GM10266 (cell line): ENCODE measurements around the gene KRTAP5-9.
A peak's percentile ranks its signal among the peaks of the same experiment; 100 is the strongest.
"Not testable (repeated sequence)": the region's sequence is repeated elsewhere in the genome, so short reads cannot be mapped to it uniquely, and the experiment has no call there.

ENCODE experiments used
- DNase-seq: peaks from one replicate; pipeline ENCODE4 v3.0.0; 2012; ENCODE audit errors: extremely low spot score
- TF ChIP-seq, protein P1 (sequence below): IDR thresholded peaks from 2 replicates; pipeline ENCODE4 v1.5.1; 2012; ENCODE audit warnings: mild to moderate bottlenecking, low read depth; ENCODE audit not compliant: control insufficient read depth, insufficient read depth; ENCODE audit errors: missing control alignments

KRTAP5-9 gene

DNA sequence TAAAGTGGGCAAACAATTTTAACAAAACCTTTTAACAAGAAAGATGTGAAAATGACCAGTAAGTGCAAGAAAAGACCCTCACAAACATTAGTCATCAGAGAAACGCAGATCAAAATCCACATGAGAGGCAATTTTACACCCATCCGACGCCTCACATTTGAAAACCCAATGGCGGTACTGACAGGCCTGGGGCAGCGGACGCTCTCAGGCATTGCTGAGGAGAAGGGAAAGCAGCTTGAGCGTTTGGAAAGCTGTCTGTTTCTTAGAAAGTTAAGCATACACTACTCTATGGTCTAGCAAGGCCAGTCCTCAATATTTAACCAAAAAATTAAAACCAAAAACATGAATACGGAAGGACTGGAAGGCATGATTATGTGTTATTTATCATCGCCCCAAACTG, 12.4 kb upstream of the KRTAP5-9 start:
- DNase-seq: no peak
- TF ChIP-seq, protein P1, sequence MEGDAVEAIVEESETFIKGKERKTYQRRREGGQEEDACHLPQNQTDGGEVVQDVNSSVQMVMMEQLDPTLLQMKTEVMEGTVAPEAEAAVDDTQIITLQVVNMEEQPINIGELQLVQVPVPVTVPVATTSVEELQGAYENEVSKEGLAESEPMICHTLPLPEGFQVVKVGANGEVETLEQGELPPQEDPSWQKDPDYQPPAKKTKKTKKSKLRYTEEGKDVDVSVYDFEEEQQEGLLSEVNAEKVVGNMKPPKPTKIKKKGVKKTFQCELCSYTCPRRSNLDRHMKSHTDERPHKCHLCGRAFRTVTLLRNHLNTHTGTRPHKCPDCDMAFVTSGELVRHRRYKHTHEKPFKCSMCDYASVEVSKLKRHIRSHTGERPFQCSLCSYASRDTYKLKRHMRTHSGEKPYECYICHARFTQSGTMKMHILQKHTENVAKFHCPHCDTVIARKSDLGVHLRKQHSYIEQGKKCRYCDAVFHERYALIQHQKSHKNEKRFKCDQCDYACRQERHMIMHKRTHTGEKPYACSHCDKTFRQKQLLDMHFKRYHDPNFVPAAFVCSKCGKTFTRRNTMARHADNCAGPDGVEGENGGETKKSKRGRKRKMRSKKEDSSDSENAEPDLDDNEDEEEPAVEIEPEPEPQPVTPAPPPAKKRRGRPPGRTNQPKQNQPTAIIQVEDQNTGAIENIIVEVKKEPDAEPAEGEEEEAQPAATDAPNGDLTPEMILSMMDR: no peak

DNA sequence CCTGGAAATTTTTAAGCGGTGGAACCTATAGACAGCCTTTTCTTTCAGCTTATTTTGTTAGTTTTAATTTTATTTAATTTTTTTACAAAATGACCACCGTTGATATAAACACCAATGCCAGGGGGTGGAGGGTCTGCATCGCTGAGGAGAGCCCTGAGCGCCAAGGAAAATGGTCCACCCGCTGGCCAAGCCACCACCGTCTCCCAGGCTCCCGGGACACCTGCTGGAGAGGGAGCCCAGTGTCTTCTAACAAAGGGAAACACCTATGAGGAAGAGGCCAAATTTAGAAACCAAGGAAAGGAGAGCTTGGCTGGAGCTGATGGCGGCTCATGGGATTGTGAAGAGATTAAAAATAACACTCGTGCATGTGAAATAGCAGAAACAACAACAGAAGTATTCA, 10.7 kb upstream of the KRTAP5-9 start:
- DNase-seq: no peak
- TF ChIP-seq, protein P1: no peak

DNA sequence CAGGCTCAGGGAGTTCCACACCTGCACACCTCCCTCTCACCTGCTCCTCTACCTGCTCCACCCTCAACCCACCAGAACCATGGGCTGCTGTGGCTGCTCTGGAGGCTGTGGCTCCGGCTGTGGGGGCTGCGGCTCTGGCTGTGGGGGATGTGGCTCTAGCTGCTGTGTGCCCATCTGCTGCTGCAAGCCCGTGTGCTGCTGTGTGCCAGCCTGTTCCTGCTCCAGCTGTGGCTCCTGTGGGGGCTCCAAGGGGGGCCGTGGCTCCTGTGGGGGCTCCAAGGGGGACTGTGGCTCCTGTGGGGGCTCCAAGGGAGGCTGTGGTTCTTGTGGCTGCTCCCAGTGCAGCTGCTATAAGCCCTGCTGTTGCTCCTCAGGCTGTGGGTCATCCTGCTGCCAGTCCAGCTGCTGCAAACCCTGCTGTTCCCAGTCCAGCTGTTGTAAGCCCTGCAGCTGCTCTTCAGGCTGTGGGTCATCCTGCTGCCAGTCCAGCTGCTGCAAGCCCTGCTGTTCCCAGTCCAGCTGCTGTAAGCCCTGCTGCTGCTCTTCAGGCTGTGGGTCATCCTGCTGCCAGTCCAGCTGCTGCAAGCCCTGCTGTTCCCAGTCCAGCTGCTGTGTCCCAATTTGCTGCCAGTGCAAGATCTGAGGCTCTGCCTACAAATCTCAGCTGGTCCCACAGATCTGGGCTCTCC, 10.1 kb upstream of the KRTAP5-9 start, which contains the start of gene KRTAP5-8:
Gene KRTAP5-8, plus strand, starts transcription at position 49 of the 689 bp plus-strand sequence. Its CDS starts 31 bp downstream, at position 80.
- not testable (repeated sequence) for DNase-seq

DNA sequence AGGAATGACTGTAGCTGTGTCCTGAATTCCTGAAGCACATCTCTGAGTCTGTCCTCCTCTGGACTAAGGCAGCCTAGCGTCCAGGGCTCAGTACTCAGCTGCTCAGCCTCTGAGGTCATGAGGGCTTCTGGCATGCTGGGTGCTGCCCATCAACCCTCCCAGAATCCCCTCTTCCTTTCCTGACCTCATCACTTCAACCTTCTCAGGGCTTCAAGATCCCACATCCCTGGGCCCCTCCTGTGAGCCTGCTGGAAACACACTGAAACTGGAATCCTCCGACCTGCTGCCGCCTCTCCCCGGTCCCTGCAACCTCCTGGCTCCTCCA, 9.6 kb upstream of the KRTAP5-9 start:
- TF ChIP-seq, protein P1: no peak
- DNase-seq: no peak

DNA sequence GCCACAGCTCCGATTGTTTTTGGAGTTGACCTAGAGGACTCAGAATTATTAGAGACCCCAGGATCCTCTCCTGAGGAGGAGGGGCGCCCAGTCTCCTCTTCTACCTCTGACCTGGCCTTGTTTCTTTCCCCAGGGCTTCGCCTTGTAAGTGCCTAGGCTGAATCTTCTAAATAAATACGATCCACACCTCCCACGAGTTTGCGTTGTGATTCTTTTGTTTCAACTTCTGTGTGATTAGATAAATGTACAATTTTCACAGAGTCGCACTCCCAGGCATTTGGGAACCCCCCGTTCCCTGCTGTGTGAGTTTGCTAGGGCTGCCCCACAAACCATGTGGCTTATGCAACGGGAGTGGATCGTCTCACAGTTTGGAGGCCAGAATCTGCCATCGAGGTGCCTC, 9.2 kb upstream of the KRTAP5-9 start:
- DNase-seq: no peak
- TF ChIP-seq, protein P1: no peak

DNA sequence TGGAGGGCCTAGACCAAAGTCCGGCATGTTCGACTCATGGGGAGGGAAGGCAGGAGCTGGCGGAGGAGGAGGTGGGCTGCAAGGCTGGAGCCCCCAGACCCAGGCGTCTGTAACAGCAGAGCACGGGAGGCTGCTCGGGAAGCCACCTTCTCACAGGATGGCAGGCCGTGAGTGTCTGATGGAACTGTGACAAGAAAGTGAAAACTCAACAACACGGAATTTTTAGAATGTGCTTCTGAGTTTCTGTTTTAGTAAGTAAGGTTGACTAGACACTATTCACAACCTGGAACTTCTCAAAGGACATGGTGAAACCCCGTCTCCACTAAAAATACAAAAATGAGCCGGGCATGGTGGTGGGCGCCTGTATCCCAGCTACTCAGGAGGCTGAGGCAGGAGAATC, 8.2 kb upstream of the KRTAP5-9 start:
- DNase-seq: not testable (repeated sequence)

DNA sequence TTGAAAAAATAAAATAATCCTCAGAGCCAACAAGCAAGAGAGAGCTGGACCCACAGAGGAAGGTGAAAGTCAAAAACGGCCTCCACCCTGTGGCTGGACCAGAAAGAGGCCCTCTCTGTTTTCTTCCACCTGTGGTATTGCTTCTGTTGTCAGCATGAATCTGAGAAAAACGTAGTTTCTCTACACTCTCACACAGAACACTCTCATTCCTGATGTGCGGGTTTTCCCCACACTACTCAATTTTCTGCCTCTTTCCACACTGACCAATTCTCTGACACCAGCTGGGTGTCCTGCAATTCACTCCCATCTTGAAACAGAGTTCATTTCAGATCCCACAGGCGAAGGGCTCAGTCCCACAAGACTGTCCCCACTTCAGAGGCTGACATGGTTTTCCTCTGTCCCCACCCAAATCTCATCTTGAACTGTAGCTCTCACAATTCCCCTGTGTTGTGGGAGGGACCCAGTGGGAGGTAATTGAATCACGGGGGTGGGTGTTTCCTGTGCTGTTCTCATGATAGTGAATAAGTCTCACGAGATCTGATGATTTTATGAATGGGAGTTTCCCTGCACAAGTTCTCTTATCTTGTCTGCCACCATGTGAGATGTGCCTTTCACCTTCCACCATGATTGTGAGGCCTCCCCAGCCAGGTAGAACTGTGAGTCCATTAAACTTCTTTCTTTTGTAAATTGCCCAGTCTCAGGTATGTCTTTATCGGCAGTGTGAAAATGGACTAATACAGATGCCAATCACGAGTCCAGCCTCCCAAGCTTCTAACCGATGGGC, 7.5 kb upstream of the KRTAP5-9 start:
- peak; percentile 53 for DNase-seq

DNA sequence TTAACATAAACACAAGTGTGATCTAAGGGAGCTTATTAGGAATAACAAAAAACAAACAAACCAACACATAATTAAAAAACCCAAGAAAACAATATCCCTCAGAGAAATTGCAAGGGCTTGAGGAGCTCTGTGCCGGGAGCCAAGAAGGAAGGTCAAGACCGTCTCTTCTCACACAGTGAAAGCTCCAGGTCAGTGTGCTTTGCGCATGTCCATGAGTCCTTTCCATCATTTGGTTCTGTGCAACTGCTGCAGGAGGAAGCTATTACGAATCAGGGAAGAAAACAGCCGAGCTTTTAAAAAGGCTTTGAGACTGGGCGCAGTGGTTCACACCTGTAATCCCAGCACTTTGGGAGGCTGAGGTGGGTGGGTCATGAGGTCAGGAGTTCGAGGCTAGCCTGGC, 5.8 kb upstream of the KRTAP5-9 start:
- no peak for DNase-seq
- TF ChIP-seq, protein P1: no peak
